Left ventricle myocardium inferior (tissue), 1 donor: ENCODE data around the gene GCNA. TPM values are rescaled to one million over a fixed set of nuclear protein-coding genes. Genes with fewer than 3 reads are reported as not detected.
"Not testable (repeated sequence)": the region's sequence is repeated elsewhere in the genome, so short reads cannot be mapped to it uniquely, and the experiment has no call there.

Source experiments
- DNase-seq: peaks from one replicate; pipeline ENCODE4 v3.0.0-alpha.2; 2020
- H3K27ac ChIP-seq: fragments of 200-600 bp; replicated peaks from 2 replicates; pipeline ENCODE4 v1.8.0; 2021
- H3K27me3 ChIP-seq: fragments of 200-600 bp; 2 replicates; pipeline ENCODE4 v1.8.0; 2021; ENCODE audit warnings: low read depth
- H3K36me3 ChIP-seq: fragments of 200-600 bp; 2 replicates; pipeline ENCODE4 v1.8.0; 2021
- H3K4me1 ChIP-seq: fragments of 200-600 bp; 2 replicates; pipeline ENCODE4 v1.8.0; 2021
- H3K4me3 ChIP-seq: fragments of 200-600 bp; 2 replicates; pipeline ENCODE4 v1.8.0; 2021; ENCODE audit warnings: mild to moderate bottlenecking, moderate library complexity
- H3K9me3 ChIP-seq: fragments of 200-600 bp; replicated peaks from 2 replicates; pipeline ENCODE4 v1.8.0; 2021
- intact Hi-C: fragments of 100-400 bp; cut with micrococcal nuclease; formaldehyde crosslinking; loops from one replicate; pipeline ENCODE4 v1.11.0; 2022
- total RNA-seq: library from RNA; stranded (reverse); fragmentation: NEBNext Ultra II Directional; extraction: Animal tissue kit (Norgen Biotek cat#: 25700); gene quantifications from one replicate; pipeline ENCODE4 v1.2.1, GENCODE V29; 2021
- TF ChIP-seq, protein P1 (sequence below): fragments of 200-600 bp; IDR thresholded peaks from 2 replicates; pipeline ENCODE4 v1.8.0; 2021; ENCODE audit warnings: antibody characterized with exemption, mild to moderate bottlenecking, borderline replicate concordance
- donor health status: DM: no; HTN: yes; CAD: no; lungs with severe emphysema.

GCNA gene
- total RNA-seq, 1 donor from 2014 or later = 1.4 TPM

DNA sequence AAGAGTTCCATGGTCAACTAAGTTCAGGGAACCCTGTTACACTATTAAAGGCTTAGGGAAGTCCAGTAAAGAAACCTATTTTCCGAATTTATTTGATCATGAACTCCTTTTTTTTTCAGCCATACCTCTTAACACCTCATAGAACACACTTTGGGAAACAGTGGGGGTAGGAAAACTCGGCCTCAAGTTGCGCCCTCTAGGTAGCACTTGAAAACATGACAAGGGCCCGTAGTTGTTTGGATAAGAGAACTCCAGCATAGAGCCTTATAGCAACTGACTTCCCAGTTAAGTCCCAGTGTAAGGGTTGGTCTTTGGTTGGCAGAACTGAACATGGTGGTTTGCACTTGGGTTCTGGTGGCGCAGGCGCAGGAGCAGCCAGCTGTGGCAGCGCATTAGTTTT is 30.9 kb upstream of the GCNA start:
- no peak for DNase-seq
- Histone ChIP-seq H3K4me3 (no peak overlapping the region), H3K27me3 (no peaks in the 10 kb centered on the region), H3K9me3 (no peaks in the 10 kb centered on the region), H3K4me1 (peaks cover 36% of the 10 kb centered on the region), H3K27ac (no peak overlapping the region), H3K36me3 (peaks cover 38% of the 10 kb centered on the region)
- TF ChIP-seq, protein P1, sequence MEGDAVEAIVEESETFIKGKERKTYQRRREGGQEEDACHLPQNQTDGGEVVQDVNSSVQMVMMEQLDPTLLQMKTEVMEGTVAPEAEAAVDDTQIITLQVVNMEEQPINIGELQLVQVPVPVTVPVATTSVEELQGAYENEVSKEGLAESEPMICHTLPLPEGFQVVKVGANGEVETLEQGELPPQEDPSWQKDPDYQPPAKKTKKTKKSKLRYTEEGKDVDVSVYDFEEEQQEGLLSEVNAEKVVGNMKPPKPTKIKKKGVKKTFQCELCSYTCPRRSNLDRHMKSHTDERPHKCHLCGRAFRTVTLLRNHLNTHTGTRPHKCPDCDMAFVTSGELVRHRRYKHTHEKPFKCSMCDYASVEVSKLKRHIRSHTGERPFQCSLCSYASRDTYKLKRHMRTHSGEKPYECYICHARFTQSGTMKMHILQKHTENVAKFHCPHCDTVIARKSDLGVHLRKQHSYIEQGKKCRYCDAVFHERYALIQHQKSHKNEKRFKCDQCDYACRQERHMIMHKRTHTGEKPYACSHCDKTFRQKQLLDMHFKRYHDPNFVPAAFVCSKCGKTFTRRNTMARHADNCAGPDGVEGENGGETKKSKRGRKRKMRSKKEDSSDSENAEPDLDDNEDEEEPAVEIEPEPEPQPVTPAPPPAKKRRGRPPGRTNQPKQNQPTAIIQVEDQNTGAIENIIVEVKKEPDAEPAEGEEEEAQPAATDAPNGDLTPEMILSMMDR = no peak
- intact Hi-C loops = no loop called here

DNA sequence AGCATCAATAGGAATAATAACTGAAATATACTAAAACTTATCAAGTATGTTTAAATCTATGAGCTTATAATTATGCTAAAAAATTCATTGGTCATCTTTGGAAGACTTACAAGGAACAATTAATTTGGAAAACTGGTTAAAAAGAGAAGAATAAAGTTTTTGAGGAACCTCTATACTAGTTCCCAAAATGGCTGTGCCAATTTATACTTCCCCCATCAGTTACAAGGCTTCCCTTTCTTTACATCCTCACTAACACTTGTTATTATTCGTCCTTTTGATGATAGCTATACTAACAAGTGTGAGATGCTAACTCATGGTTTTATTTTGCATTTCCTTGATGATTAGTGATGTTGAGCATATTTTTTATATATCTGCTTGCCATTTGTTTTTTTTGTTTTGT is 28.3 kb upstream of the GCNA start:
- H3K36me3 ChIP-seq = peaks cover 52% of the 10 kb centered on the region
- no peak overlapping the region for H3K4me3 ChIP-seq
- TF ChIP-seq, protein P1 = no peak
- H3K4me1 ChIP-seq = peaks cover 11% of the 10 kb centered on the region
- intact Hi-C loops = no loop called here
- H3K27ac ChIP-seq = no peak overlapping the region
- H3K9me3 ChIP-seq = no peaks in the 10 kb centered on the region
- H3K27me3 ChIP-seq = no peaks in the 10 kb centered on the region
- no peak for DNase-seq

DNA sequence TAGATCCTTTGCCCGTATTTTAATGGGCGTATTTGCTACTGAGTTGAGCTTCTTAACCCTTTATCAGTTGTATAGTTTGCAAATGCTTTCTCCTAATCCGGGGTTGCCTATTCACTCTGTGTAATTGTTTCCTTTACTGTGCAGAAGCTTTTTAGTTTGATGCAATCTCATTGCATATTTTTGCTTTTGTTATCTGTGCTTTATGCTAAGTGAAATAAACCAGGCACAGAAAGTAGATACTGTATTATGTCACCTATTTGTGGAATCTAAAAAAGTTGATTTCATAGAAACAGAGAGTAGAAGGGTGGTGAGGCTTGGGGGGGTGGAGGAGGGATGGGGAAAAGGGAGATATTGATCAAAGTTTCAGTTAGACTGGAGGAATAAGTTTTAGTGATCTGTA is 27.7 kb upstream of the GCNA start:
- DNase-seq = no peak
- peaks cover 5% of the 10 kb centered on the region for H3K4me1 ChIP-seq
- intact Hi-C loops = no loop called here
- no peaks in the 10 kb centered on the region for H3K27me3 ChIP-seq
- peaks cover 55% of the 10 kb centered on the region for H3K36me3 ChIP-seq
- H3K9me3 ChIP-seq = no peaks in the 10 kb centered on the region
- H3K27ac ChIP-seq = no peak overlapping the region
- no peak overlapping the region for H3K4me3 ChIP-seq
- TF ChIP-seq, protein P1 = no peak

DNA sequence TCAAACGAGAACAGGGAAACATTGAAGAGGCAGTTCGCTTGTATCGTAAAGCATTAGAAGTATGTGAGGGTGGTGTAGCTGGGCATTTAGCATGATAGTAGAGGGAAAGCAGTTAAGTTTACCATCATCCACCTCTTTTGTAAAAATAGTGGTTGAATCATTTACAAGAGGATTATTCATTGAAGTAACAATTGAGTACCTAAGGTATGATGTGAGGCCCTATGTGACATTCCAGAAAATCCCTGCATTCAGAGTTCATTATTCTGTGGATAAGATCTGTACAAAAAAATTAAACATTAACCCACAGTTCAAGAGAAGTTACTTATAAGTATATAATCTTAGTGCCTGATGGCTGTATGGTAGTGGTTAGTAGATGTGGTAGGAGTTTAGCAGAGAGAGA is 22.2 kb upstream of the GCNA start:
- peaks cover 77% of the 10 kb centered on the region for H3K36me3 ChIP-seq
- no peak overlapping the region for H3K27ac ChIP-seq
- no peak for DNase-seq
- TF ChIP-seq, protein P1 = no peak
- H3K4me3 ChIP-seq = no peak overlapping the region
- H3K9me3 ChIP-seq = no peaks in the 10 kb centered on the region
- H3K27me3 ChIP-seq = no peaks in the 10 kb centered on the region
- intact Hi-C loops = no loop called here
- H3K4me1 ChIP-seq = no peaks in the 10 kb centered on the region

DNA sequence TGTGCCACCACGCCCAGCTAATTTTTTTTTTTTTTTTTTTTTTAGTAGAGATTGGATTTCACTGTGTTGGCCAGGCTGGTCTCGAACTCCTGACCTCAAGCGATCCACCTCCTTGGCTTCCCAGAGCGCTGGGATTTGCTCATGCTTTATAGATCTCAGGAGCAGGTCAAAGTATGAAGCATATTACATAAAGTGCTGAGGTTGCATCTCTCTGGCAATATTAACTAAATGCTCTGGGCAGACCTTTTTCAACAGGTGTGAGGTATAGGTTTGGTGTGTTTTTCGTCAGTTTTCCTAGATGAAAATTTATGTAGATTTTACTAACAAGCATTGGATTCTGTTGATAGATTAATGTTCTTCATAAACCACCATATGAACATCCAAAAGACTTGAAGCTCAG is 19.3 kb upstream of the GCNA start:
- no peaks in the 10 kb centered on the region for H3K9me3 ChIP-seq
- no peak overlapping the region for H3K27ac ChIP-seq
- H3K27me3 ChIP-seq = no peaks in the 10 kb centered on the region
- intact Hi-C loops = no loop called here
- no peaks in the 10 kb centered on the region for H3K4me1 ChIP-seq
- H3K36me3 ChIP-seq = peaks cover 90% of the 10 kb centered on the region
- H3K4me3 ChIP-seq = no peak overlapping the region
- TF ChIP-seq, protein P1 = no peak
- DNase-seq = no peak

DNA sequence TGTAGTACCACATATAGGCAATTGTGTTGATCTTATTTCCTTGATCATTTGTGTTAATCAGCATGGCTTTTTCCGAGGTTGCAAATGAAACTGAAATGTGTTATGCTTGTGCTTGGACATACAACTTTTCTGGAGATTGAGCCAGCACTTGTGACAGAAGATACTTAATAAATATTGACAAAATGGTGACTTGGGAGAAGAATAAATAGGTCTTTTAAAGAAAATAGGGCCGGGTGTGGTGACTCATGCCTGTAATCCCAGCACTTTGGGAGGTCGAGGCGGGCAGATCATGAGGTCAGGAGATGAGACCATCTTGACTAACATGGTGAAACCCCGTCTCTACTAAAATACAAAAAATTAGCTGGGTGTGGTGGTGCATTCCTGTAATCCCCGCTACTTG is 18.5 kb upstream of the GCNA start:
- H3K9me3 ChIP-seq, H3K27ac ChIP-seq, H3K27me3 ChIP-seq, H3K4me3 ChIP-seq, H3K4me1 ChIP-seq, DNase-seq, intact Hi-C loops: not testable (repeated sequence)
- H3K36me3 ChIP-seq = peaks cover 93% of the 10 kb centered on the region
